SKM-1 treated with dmso at 0.1 percent for 144 hours (cell line): ENCODE results near the gene ZNF784.

Experiments
- DNase-seq: peaks from one replicate; lab custom pipeline; 2025; ENCODE audit not compliant: unreplicated experiment; lab: John Stamatoyannopoulos, UW

The ZNF784 gene

DNA sequence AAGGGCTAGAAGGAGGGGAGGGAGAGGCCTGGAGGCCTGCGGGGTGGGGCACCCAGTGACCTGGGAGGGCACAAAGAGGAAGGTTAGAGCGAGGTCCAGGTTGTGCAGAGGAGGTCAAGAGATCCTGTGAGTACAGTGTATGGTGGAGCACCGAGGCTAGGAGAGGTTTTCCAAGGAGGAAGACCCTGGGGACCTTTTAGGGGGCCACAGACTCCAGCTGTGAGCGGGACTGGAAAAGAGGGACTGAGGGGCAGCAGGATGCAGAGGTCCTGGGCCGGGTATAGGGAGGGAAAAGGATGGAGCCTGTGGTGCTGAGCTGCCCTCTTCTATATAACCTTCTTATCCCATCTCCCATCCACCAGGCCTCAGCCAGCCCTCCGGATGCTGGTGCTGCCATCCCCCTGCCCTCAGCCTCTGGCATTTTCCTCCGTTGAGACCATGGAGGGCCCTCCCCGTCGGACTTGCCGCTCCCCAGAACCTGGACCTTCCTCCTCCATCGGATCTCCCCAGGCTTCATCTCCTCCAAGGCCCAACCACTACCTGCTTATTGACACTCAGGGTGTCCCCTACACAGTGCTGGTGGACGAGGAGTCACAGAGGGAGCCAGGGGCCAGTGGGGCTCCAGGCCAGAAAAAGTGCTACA lies 19.9 kb upstream of the ZNF784 start:
- no peak for DNase-seq

DNA sequence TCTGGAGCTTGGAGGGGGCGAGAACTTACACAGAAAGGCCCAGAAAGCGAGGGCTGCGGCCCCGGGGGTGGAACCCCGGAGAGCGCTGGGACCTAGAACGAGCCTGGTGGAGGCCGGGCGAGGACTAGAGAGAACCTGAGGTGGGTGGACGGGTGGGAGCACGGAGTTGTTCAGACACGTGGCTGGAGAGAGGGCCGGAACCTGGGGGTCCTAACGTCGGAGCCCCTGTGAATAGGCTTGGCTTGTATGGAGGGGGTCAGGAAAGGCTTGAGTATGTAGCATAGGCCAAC lies 19.5 kb upstream of the ZNF784 start:
- no peak for DNase-seq

GRCh38 chr19:55643003-55643886 lies 18.9 kb upstream of the ZNF784 start, which contains the start of gene ZNF581:
Gene ZNF581 (plus strand): TSS chr19:55643649. CDS start chr19:55644572, 923 bp downstream.
- peak; percentile 20 for DNase-seq

- DNase-seq: no peak
Observed at GRCh38 chr19:55642153-55643002, 18.0 kb upstream of the ZNF784 start.

GRCh38 chr19:55641426-55642152 lies 17.2 kb upstream of the ZNF784 start:
- DNase-seq: no peak

- no peak for DNase-seq
Observed at GRCh38 chr19:55640577-55641425, 16.4 kb upstream of the ZNF784 start, which contains the start of gene ZNF580. Gene ZNF580 (plus strand): TSS chr19:55641002. CDS start chr19:55642509, 1,507 bp downstream.

DNA sequence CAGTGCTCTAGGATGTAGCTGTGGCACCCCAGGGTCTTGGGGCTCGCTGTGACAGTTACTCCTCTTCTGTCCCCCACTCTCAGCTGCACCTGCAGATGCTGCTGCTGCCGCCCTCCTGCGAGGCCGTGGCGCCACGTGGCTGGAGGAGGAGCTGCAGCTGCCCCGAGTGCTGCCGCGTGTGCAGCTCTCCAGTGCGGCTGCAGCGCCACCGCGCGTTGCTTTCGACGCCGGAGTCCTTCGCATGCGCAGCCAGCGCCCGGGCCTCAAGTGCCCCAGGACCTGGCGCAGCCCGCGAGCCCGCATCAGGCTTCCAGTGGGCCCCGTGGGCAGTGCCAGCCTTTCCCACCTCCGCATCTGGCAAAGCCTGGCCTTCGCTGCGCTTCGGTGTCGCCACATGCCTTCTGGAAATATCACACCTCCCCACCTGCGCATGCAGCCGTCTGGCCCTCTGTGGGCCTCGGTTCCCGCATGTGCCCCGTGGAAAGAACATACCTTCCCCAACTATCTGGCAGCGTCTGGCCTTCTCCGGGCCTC lies 15.7 kb upstream of the ZNF784 start:
- no peak for DNase-seq

- no peak for DNase-seq
Observed at GRCh38 chr19:55638864-55639359, 14.5 kb upstream of the ZNF784 start.

DNA sequence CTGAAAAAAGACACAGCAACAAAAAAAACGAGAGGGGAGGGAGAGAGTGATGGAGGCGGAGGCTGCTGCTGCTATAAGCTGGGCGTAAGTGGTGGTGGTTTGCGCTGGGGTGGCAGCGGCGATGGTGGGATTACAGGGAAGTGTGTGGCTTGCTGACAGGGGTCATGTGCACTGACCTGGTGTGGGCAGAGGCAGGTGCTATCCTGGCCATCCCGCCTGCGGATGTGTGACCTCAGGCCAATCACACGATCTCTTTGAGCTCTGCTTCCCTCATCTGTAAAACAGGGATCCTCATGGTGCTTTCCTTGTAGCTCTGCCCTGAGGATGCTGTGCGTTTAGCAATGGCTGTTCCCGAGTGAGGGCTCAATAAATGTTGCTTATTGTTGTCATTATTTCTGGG lies 13.2 kb upstream of the ZNF784 start:
- no peak for DNase-seq

DNA sequence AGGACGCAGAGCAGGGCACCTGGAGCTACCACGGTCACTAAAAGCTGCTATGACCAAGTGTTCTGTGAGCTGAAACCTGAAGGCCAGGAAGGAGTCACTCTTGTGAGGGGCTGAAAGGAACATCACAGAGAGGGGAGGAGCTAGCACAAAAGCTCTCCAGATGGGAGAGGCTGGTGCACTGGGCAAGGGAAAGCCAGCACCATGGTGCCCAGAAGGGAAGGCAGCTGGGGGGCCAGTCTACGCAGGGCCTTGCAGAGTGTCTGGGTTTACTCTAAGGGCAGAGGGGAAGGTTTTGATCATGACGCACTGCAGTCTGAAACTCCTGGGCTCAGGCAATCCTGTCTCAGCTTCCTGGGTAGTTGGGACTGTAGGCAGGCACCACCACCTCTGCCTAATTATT lies 12.4 kb upstream of the ZNF784 start:
- no peak for DNase-seq

DNA sequence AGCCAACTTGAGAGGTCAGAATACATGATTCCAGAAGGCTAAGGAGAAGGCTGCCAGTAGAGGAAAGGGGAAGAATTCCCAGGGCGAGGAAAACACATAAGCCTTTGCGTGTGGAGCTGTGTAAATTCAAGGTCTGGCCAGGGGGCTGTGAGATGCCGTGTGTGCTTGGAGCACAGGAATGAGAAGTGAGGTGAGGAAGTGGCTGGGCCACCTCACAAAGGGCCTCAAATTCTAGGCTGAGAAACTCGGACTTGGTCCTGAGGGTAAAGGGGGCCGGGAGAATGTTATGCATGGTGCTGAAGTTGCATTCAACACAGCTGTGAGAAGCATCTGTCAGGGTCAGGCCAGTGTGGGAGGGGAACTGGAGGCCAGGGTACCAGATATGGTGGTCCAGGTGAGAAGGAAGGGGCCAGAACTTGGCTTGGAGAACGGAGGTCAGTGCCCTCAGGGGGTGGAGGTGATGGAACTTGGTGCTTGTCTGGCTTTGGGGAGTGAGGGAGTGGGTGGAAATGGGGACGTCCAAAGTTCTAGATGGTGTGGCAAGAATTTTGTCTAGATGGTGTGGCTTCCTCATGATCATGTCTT lies 11.6 kb upstream of the ZNF784 start:
- no peak for DNase-seq

GRCh38 chr19:55635334-55635717 lies 11.0 kb upstream of the ZNF784 start:
- DNase-seq: no peak

DNA sequence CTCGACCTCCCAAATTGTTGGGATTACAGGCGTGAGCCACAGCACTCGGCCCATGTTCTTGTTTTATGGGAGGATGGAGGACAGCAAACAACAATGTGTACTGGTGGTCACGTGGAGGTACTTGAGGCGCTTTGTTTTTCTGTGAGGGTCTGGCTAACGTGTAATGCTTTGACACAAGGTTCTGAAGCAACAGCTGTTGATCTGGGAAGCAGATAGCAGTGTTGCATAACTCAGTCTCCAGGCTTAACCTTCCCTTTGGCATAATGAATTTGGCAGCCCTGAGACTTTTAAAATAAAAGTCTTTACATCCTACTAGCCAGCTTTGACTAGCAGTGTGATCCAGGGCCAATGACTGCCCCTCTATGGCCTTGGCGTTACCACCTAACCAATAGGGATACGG lies 9.5 kb upstream of the ZNF784 start:
- DNase-seq: no peak

DNA sequence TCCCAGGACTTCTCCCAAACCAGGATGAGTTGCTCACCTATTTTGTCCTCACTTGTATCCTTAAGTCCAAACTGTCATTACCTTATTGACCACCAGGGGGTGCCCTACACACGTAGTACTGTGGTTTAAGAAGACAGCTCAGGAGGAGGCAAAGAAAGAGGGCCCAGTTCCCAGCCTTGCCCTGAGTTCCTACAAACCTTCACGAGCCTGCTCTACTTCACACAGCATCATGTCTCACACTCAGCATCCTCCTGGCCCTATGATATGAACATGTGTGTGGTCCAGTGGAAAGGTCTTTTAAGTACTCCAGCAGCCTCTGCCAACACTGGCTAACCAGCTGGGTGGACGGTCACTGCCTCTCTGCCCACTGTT lies 8.1 kb upstream of the ZNF784 start:
- DNase-seq: peak; percentile 38

DNA sequence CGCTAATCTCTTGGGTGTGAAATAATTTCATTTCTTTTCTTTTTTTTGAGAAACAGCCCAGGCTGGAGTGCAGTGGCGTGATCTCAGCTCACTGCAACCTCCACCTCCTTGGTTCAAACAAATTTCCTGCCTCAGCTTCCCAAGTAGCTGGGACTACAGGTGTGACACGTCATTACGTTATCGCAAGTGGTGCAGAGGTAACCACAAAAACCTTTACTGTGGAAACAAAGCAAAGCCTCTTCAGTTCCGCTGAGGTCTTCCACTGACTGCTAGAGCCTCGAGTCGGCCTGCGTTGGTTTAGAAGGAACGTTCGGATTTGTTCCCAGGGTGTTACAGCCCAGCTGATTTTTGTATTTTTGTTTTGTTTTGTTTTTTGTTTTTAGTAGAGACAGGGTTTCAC lies 2.0 kb upstream of the ZNF784 start:
- no peak for DNase-seq

GRCh38 chr19:55625004-55625326 lies 599 bp upstream of the ZNF784 start:
- DNase-seq: no peak

DNA sequence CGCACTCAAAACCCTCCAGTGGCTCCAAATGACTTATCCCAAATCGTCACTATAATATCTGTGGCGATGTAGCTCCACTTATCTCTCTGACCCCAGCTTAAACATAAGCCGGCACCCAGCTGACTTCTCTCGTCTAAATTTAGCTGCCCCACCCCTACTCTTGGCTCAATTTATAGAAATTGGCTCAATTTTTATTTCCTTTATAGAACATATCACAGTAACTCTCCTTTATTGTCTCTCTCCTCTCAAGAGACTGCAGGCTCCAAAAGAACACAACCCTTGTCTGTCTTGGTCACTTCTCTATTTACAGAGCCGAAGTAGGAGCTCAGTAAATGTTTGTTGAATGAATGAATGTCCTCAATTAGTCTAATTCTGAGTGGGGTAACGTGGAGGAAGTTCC lies 805 bp downstream of the ZNF784 start:
- no peak for DNase-seq

GRCh38 chr19:55623130-55623529 lies 1.2 kb downstream of the ZNF784 start:
- DNase-seq: no peak

GRCh38 chr19:55622242-55622969 lies 2.0 kb downstream of the ZNF784 start:
- DNase-seq: no peak
